PC-3 (cell line): Measurements from ENCODE around the gene CCNG2. TPM values are rescaled to one million over a fixed set of nuclear protein-coding genes. Genes with fewer than 3 reads are reported as not detected.

Experiments used
- ATAC-seq: fragments of 200-7000 bp; cut with Tn5 transposase; 2 replicates; pipeline ENCODE4 v1.9.1; 2020; ENCODE audit warnings: mild to moderate bottlenecking, moderate library complexity
- BruUV-seq: library from RNA; stranded (reverse); fragments of 400-500 nt; replicated peaks from 2 replicates; lab custom pipeline; 2021; lab: Mats Ljungman, UMichigan
- CTCF ChIA-PET: fragments of 300-600 bp; sonication (Branson Sonifier 250); formaldehyde crosslinking; loops from one replicate; lab custom pipeline; 2022; ENCODE audit warnings: antibody characterized with exemption; lab: Charles Lee
- POLR2A ChIA-PET: fragments of 300-600 bp; sonication (Branson Sonifier 250); formaldehyde crosslinking; loops from one replicate; lab custom pipeline; 2022; ENCODE audit warnings: antibody characterized with exemption; ENCODE audit not compliant: unreplicated experiment; lab: Charles Lee
- DNase-seq: peaks from one replicate; pipeline ENCODE4 v3.0.0-alpha.2; 2015
- H2AFZ ChIP-seq: fragments of 300-600 bp; sonication (generic); 2 replicates; pipeline ENCODE4 v1.6.0; 2016; ENCODE audit warnings: antibody characterized with exemption, low read length
- H3F3A ChIP-seq: fragments of 300-600 bp; sonication (generic); one replicate; pipeline ENCODE4 v1.6.0; 2017; ENCODE audit warnings: antibody characterized with exemption, low read length, control low read depth, mild to moderate bottlenecking; ENCODE audit not compliant: unreplicated experiment
- H3K27ac ChIP-seq: fragments of 300-600 bp; sonication (generic); 2 replicates; pipeline ENCODE4 v1.5.1; 2016; ENCODE audit warnings: mild to moderate bottlenecking, low read length
- H3K27me3 ChIP-seq: fragments of 300-600 bp; sonication (generic); 2 replicates; pipeline ENCODE4 v1.6.1; 2016; ENCODE audit warnings: low read length, mixed read lengths
- H3K36me3 ChIP-seq: fragments of 300-600 bp; sonication (generic); 2 replicates; pipeline ENCODE4 v1.6.1; 2016; ENCODE audit warnings: low read depth, mixed run types, low read length, mixed read lengths
- H3K4me1 ChIP-seq: fragments of 300-600 bp; sonication (generic); 2 replicates; pipeline ENCODE4 v1.5.1; 2016; ENCODE audit warnings: low read length; ENCODE audit not compliant: insufficient read depth
- H3K4me2 ChIP-seq: fragments of 300-600 bp; sonication (generic); 2 replicates; pipeline ENCODE4 v1.6.0; 2016; ENCODE audit warnings: low read length
- H3K4me3 ChIP-seq: fragments of 300-600 bp; sonication (generic); 2 replicates; pipeline ENCODE4 v1.5.1; 2016; ENCODE audit warnings: mild to moderate bottlenecking, low read length, mixed read lengths
- H3K79me2 ChIP-seq: fragments of 300-600 bp; sonication (generic); 2 replicates; pipeline ENCODE4 v1.6.1; 2017; ENCODE audit warnings: low read length, mixed read lengths
- H3K9ac ChIP-seq: fragments of 300-600 bp; sonication (generic); 2 replicates; pipeline ENCODE4 v1.6.0; 2016; ENCODE audit warnings: mild to moderate bottlenecking, low read length
- H3K9me2 ChIP-seq: fragments of 300-600 bp; sonication (generic); replicated peaks from 2 replicates; pipeline ENCODE4 v1.6.1; 2016; ENCODE audit warnings: mixed run types, low read length, mixed read lengths
- H3K9me3 ChIP-seq: fragments of 300-600 bp; sonication (generic); 2 replicates; pipeline ENCODE4 v1.6.1; 2016; ENCODE audit warnings: low read length, mixed read lengths
- H4K20me1 ChIP-seq: fragments of 300-600 bp; sonication (generic); 2 replicates; pipeline ENCODE4 v1.6.1; 2016; ENCODE audit warnings: low read length, mixed read lengths
- CTCF ChIP-seq: fragments of 300-600 bp; sonication (generic); conservative IDR thresholded peaks from 2 replicates; pipeline ENCODE4 v1.5.1; 2017; ENCODE audit warnings: antibody characterized with exemption, low read depth, mild to moderate bottlenecking, low read length
- EZH2 ChIP-seq: fragments of 300-600 bp; sonication (generic); IDR thresholded peaks from one replicate; pipeline ENCODE4 v1.6.1; 2017; ENCODE audit warnings: antibody characterized with exemption, mild to moderate bottlenecking, low read length; ENCODE audit not compliant: unreplicated experiment
- EZH2phosphoT487 ChIP-seq: fragments of 300-600 bp; sonication (generic); IDR thresholded peaks from 2 replicates; pipeline ENCODE4 v1.6.1; 2018; ENCODE audit warnings: mild to moderate bottlenecking, antibody characterized with exemption, low read length, borderline replicate concordance
- intact Hi-C: fragments of 100-400 bp; cut with micrococcal nuclease; formaldehyde crosslinking; loops from 2 replicates; pipeline ENCODE4 v1.9.0; 2023
- total RNA-seq: library from RNA; depleted of rRNA; stranded (reverse); fragments of >200 nt; gene quantifications from 2 replicates; pipeline ENCODE4 v1.2.3, GENCODE V29; 2014

CCNG2 gene
- total RNA-seq, 1 experiment from 2014 or later, result 8.0 TPM

DNA sequence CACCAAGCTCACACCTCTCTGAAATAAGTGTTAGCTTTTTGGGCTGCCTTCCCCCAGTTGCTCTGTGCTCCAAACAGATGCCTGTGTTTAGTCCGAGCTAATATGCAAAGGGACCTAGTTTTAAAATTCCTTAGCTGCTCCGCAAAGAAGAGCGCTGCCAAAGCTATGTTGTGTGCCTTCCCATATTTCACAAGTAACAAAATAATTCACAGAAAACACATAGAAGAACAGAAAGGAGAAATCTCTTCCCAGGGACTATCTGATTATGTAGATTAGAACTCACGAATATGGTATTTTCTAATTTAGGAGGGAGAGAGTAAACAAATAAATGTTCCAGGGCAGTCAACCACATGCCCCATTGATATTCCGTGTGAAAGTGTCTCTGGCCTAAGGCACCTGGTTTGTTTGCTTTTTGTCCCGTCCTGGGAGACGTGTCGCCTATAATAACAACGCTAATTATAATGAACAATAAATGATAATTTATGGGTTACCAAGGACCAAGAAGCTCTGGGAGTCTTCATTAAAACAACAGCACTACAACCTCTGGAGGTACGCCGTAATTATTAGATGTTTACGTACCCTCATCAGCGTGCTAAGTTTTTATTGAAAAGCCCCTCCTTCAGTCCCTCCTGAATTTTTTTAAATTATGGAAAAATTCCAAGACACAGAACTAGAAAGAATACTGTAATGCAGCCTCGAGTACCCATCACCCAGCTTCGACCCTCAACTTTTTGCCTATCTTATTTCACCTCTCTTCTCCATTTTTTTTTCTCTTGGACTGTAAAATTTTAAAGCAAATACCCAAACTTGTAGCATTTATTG is 1.2 kb upstream of the CCNG2 start:
- Histone ChIP-seq H3K36me3 (peaks cover 4% of the 10 kb centered on the region; the same call in 1 of the 2 replicates), H3K4me3 (peak overlapping the region; percentile 66), H3K27me3 (no peaks in the 10 kb centered on the region), H2AFZ (peak overlapping the region; percentile 85), H3F3A (no peaks in the 10 kb centered on the region), H3K9ac (peak overlapping the region; percentile 59), H3K9me2 (no peaks in the 10 kb centered on the region), H3K27ac (peak overlapping the region; percentile 52), H3K79me2 (peaks cover 22% of the 10 kb centered on the region), H4K20me1 (no peaks in the 10 kb centered on the region), H3K4me2 (peak overlapping the region; percentile 88), H3K4me1 (peaks cover 35% of the 10 kb centered on the region), H3K9me3 (no peaks in the 10 kb centered on the region)
- ATAC-seq, result no peak
- DNase-seq, result no peak
- ChIA-PET CTCF (no interaction called here), POLR2A (no interaction called here)
- TSS peak; percentile 62 for BruUV-seq
- TF ChIP-seq EZH2 (no peak), EZH2phosphoT487 (no peak), CTCF (no peak)
- intact Hi-C loops, result loop anchor here (1.0 kb wide), 1 partner anchor 80 kb away; no protein-coding TSS in a partner anchor

GRCh38 chr4:77156533-77156911 is 485 bp upstream of the CCNG2 start:
- DNase-seq (peak; percentile 97), ATAC-seq (peak; percentile 83)
- Histone ChIP-seq H3K9me2 (no peaks in the 10 kb centered on the region), H3K4me2 (peak overlapping the region; percentile 98), H3K36me3 (peaks cover 5% of the 10 kb centered on the region), H3K9me3 (no peaks in the 10 kb centered on the region), H3K27ac (peak overlapping the region; percentile 53), H3K4me3 (peak overlapping the region; percentile 78), H3K79me2 (peaks cover 22% of the 10 kb centered on the region), H3F3A (no peaks in the 10 kb centered on the region), H2AFZ (peak overlapping the region; percentile 85), H3K9ac (peak overlapping the region; percentile 68), H3K4me1 (peaks cover 29% of the 10 kb centered on the region), H4K20me1 (no peaks in the 10 kb centered on the region), H3K27me3 (no peaks in the 10 kb centered on the region)
- TF ChIP-seq EZH2 (no peak), CTCF (no peak), EZH2phosphoT487 (no peak)
- BruUV-seq, result no TSS peak
- intact Hi-C loops, result loop anchor here (1.0 kb wide), 1 partner anchor 80 kb away; no protein-coding TSS in a partner anchor
- POLR2A ChIA-PET, result interaction anchor here (0.6 kb wide), 1 partner anchor 61 kb away, joined by 3 read pairs; no protein-coding TSS in a partner anchor
- CTCF ChIA-PET, result interaction anchor here (0.6 kb wide), 1 partner anchor 35 kb away, joined by 3 read pairs; no protein-coding TSS in a partner anchor
